Activated CD4-positive, CD25-positive, alpha-beta regulatory T cell treated with anti-CD3 and anti-CD28 coated beads, Interleukin-2, amount 50 U/mL, for 72 hours (primary cell): ENCODE data around the gene EFCAB8.
"Not testable (repeated sequence)": the region's sequence is repeated elsewhere in the genome, so short reads cannot be mapped to it uniquely, and the experiment has no call there.

Experiments used
- DNase-seq: peaks from one replicate; pipeline ENCODE4 v3.0.0; 2021

EFCAB8 gene

DNA sequence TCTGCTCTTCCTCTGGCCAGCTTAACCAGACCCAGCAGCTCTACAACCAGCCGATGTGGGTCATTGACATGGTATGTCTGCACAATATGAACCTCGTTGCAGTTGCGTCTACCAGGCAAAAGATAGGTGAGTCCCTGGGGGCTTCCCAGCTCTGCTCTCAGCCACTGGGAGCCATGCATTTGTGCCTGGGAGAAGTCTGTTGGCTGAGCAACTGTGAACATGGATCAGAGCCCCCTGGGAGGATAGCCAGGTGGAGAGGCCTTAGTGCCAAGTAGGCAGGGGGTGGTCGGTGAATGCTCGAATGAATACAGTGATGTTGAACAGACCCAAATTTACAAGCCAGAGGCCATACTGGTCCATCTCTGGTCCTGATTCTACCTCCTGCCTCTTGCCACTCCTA lies 30.6 kb downstream of the EFCAB8 start:
- DNase-seq = no peak

DNA sequence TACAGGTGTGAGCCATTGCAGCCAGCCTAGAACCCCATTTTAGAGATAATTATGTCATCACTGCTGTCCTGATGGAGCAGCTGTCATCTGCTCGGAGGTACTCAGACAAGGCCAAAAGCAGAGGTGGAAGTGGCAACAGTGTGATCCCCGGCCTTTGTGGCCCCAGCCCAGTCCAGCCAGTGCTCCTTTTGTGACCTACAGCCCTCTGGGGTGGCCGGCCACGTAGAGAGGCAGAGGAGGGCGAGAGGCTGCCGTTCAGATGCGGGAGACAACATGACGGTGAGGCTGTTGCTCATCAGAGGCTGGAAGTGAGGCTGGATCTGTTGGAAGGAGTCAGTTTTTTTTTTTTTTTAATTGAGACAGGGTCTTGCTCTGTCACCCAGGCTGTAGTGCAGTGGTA lies 32.8 kb downstream of the EFCAB8 start:
- DNase-seq = no peak

DNA sequence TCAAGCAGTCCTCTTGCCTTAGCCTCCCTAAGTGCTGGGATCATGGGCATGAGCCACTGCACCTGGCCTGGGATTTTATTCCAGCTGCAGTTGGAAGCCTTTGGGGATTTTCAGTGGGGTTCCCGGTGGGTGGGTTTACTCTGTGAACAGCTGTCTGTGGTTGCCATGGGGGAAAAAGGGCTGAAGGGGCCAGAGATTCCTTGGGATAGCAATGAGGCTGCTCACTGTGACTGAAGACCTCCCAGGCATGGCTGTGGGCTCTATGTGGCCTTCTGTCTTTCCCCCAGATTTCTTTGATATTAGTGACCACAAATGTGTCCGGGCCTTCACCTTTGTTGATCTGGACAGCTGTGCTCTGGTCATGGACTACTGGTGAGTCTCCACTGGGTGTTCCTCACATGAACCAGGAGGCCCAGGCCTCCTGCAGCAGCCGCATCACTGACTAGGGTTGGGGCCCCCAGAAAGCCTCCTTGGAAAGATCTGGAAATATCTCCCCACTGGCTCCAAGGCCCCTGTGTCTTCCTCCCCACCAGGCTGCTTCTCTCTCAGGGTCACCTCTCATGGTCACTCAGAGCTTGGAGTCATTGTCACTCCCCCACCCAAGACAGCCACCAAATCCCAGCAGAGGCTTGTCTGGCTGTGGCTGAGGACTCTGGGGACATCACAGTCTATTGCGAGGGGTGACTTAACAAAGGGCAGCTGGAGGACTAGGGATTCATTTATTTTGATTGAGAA lies 33.4 kb downstream of the EFCAB8 start:
- no peak for DNase-seq

DNA sequence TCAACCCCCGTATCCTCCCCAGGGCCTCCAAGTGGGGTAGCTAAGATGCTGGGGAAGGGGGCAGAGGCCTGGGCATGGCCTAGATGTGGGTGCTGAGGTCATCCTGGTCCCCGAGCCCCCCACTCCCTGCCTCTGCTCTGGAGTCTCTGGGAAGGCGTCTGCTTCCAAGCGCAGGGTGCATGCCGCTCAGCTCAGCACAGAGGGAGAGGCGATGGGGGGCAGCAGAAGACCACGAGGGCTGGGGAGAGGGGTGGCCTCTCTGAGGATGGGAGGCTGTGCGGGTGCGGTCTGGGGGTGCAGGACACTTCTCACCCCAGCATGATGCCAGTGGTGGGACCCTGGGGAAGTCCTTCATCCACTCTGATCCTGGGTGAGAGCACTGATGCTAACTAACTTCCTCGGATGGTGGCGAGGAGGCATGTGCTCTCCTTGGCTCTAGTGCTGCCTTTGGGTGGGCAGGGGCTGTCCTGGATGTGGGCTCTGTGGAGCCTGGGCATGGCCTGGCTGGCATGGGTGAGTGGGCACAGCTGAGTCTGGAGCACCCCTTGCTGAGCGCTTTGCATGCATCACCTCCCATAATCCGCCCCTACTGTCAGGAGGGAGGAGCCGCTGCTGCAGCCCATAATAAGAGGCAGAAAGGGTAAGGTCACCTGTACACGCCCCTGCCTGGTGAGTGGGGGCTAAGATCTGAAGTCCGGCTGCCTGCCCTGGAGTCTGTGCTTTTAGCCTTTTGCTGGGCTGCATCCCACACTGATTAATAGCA lies 34.7 kb downstream of the EFCAB8 start:
- DNase-seq = no peak

DNA sequence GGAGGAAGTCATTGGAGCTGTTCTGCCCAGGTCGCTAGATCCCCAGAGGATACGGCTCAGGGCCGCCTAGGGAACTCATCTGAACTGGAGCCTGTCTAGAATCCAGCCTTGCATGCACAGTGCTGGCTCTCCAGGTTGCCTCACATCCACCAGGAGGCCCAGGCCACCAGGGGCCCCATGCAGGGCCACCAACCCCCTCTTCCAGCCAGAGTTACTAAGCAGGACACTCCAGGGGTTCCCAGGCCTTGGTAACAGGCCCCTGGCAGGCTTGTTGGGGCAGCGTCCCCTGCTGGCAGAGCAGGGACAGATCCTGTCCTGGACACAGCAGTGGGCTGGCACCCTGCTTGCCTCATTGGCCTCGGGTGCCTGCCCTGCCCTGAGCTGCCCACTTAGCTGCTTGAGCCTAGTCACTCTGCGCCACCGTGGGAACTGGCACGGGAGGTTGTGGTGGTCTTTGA lies 35.3 kb downstream of the EFCAB8 start:
- DNase-seq = no peak

DNA sequence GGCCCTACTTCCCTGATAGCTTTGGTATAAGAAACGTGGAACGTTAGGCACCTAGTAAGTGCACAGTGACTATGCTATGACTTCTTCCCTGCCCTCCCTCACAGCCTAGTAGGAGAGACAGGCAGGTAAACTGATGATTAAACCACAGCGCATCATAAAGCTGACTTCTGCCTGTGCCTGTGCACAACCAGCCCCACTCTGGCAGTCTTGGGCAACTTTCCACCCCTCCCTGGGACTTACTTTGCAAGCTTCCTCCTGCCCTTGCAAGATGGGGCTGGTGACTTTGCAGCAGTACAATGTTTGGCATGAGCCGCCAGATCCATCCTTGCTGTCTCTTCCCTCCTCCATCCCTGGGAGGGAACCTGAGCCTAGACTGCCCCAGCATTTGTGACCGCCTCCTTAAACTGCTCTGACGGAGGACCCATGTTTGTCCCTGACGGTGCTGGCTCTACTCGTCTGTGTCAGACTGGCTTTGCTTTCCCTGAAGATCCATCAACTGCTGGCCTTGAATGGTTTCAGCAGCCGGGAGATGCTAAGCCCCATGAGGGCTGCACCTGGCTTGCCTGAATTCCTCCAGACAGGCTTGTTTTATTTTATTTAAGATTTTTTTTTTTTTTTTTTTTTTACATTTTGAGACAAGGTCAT lies 36.1 kb downstream of the EFCAB8 start:
- no peak for DNase-seq

DNA sequence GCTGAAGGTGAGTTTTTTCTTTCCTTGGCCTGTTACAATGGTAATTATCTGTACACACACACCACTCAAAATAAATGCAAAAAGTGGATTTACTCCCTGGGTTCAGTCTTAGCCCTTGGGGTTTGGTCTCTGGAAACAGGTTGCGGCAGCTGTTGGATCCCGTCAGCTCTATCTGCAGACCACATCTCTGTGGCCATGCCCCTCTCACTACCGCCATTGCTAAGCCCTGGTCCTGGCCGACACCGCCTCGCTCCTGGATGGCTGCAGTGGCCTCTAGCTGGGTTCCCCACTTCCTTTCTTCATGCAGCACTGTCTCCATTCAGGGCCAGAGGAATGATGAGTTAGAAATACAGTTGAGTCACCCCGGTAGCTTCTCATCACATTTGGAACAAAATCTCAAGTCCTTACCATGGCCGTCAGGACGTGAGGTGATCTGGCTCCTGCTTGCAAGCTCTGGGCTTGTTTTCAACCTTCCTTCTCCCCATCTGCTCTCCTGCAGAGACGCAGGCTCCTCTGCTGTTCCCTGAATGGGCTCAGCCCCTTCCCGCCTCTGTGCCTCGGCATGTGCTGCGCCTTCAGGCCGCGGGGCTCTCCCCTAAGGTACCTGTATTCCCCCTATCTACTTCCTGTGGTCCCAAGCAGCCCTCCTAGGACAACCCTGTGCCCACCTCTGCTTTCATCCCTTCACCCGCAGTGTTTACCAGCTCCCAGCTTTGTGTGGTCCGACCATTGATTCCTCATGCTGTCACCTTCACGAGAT lies 38.0 kb downstream of the EFCAB8 start:
- DNase-seq = no peak

DNA sequence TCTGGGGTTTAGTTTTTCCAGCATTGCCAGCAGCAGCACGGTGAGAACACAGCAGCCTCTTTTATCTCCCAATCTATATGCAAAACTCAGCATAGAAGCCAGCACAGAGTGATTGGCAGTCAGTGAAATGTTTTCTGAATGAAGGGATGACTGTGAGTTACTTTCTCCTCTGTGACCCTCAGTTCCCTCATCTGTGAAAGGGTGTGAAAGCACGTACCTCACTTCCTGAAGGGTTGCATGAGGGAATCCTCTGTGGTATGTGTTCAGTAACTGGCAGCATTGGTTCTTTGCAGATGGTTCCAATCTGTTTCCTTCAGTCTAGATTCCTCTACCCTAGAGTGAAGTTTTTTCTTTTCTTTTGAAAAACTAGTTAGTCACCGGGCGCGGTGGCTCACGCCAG lies 40.0 kb downstream of the EFCAB8 start:
- no peak for DNase-seq

DNA sequence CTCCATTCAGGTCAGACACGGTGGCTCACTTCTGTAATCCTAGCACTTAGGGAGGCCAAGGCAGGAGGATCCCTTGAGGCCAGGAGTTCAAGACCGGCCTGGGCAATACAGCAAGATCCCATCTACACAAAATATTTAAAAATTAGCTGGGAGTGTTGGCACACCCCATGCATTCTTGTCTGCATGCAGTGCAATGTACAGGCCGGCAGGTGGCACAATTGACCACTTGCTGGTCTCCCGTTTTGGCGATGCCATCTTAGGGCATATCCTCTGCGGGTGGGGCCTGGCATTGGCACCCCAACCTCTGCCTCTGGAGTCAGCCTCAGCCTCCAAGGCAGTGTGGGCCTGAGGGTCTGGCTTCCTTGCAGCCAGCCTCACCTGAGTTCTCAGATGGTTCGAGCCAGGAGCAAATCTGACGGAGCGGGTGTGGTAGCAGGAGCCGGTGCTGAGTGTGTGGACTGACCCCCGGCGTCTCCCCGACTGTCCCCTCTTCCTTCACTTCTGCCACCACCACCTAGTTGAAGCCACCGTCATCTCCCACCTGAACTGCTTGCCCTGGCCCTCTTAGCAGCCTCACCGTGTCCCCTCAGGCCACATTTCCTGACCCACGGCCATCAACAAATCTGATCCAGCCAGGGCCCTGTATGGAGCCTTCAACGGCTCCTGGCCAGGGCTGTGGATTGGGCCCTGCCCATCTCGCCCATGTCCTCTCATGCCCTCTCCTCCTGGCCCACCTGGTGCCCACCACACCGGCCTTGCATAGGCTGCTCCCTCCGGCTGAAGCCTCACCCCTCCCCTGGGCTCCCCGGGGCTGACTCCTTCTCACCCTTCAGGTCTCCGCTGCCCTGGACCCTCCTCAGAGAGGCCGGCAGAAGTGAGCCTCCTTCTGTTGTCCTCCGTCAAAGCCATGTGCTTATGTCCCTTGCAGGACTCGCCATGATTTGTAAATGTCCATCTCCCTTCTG lies 44.0 kb downstream of the EFCAB8 start:
- peak; percentile 73 for DNase-seq

DNA sequence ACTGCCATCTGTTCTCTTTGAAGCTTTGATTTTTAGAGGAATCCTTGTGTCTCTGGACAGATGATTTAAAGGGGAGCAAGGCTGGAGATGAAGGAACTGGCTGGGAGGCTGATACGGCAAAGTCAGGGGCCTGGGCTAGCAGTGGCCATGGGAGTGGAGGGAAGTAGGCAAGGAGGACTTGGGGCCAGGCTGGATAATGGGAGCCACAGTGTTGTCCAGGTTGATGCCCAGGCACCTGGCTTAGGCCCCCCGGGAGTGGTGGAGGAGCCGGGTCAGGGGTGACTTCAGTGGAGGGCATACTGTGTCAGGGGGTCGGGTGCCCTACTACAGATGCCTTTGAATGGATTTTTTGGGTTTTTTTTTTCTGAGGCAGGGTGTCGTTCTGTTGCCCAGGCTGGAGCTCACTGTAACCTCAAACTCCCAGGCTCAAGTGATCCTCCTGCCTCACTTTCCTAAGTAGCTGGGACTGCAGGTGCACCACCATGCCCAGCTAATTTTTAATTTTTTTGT lies 45.0 kb downstream of the EFCAB8 start:
- no peak for DNase-seq

DNA sequence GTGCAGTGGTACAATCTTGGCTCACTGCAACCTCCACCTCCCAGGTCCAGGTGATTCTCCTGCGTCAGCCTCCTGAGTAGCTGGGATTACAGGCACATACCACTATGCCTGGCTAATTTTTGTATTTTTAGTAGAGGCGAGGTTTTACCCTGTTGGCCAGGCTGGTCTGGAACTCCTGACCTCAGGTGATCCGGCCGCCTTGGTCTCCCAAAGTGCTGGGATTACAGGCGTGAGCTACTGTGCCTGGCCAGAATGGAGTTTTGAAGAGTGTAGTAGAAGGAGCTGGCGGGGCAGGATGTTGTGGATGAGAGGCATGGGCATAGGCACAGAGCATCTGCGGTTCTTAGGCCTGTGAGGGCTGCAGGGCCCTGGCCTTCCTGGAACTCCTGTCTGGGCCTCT lies 46.0 kb downstream of the EFCAB8 start:
- DNase-seq = not testable (repeated sequence)

DNA sequence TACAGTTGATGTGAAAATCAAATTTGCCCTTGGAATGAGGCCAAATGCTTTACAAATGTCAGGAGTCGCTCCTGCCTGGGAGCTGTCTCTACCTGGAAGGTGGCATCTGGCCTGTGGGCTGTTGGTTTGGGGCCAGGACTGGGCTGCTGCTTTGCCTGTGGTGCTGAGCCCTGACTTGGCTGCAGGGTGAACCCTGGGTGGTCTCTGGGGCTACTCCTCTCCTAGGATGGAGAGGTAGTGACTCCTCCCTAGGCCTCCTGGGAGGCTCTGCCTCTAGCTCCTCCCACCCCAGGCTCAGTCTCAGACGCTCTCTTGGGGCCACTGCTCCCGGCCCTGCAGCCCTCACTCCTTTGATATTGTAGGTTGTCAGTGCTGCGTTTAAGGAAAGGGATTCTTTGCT lies 47.5 kb downstream of the EFCAB8 start:
- DNase-seq = no peak

DNA sequence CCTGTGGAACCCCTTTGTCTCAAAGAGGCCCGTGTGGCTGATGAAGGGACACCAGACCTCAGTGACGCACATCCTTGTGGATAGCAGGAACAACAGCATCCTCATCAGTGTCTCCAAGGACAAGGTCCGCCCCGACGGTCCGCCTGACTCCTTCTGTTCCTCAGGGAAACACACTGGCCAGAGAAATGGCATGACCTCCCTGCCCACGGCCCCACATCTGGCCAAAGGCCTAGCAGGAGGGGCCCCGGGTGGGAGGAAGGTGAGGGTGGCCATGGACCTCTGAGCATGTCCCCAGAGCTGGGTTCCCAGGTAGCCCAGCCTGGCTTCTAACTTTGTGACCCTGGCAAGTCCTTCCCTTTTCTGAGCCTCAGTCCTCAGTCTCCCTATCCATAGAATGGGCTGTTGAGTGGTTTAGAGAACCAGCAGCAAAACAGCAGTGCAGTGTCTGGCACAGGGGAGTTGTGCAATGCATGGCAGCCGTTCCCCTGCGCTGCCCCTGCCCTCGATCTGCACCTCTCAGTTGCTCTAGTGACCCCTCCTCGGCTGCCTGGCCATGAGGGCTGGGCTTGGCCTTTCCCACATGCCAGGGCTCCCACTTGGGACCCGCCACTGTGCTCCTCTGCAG lies 48.3 kb downstream of the EFCAB8 start:
- DNase-seq = no peak

DNA sequence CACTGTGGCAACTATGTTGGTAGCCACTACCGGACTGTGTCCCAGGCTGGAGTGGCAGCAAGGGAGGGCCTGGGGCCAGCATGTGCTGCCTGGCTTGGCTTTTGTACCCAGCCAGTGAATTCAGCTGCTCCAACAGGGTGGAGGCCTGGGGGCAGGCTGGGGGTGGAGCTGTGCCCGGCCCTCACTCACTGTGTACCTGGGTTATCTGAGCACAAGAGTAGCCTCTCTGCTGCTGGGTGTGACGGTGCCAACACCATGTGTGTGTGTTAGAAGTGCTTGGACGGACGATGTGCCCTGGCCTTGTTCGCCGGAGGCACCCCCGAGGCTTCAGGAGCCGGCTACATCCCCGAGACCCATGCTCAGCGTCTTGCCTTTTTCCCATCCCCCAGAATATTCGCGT lies 49.2 kb downstream of the EFCAB8 start:
- DNase-seq = no peak

DNA sequence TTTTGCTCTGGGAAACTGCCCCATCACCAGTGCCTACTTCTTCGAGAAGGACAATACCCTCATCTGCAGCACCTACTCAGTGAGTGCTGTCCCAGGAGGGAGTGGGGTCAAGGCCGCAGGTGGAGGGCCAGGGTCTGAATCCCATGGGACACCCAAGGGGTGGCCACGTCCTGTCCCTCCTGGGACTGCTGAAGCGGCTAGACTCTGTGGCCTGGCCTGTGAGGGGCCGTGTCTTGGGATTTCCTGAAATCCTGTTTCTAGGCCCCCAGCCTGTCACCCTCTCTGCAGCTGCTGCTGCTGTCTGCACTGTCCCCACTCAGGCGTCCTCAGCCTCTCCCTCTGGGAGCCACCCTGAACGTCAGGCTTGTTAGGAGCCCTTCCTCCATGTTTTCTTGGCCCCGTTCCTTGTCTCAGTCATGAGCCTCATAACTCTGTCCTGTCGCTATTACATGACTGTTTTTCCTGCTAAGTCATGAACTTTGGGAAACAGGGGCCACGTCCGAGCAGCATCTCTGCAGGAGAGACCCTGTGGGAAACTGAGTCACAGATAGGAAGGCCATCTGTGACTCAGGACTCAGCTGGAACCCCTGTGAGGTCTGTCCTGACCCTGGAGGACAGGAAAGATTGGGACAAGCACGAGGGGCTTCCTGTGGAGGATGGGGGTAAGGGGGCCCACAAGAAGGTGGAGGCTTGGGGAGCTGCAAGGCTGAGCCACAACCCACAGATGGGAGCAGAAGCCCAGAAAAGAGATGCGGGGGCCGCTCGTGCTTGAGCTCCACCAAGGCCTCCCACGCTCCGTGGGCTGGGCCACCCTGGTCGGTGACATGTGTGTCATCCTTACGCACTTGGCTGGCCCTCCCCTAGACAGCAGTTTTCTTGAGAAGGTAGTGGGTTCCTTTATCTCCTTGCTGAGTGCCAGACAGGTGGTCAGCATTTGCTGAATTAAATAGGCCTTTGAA lies 49.9 kb downstream of the EFCAB8 start:
- no peak for DNase-seq

DNA sequence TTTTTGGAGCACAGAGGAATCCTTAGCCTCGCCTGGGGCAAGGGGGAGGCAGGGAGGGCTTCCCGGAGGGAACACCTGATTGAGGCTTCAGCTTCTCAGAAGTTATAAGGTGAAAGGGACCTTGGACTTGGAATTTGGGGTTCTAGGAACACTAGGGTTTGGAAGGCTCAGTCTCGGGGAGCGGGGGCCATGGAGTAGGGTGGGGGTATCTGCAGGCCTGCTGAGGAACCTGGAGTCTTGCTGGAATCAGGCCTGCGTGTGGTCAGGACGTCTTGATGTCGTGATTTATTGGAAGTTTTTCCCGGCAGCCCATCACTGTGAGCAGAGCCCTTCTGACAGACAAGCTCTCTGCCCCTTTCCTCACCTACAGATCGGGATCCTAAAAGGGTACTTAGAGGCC lies 50.7 kb downstream of the EFCAB8 start:
- no peak for DNase-seq

DNA sequence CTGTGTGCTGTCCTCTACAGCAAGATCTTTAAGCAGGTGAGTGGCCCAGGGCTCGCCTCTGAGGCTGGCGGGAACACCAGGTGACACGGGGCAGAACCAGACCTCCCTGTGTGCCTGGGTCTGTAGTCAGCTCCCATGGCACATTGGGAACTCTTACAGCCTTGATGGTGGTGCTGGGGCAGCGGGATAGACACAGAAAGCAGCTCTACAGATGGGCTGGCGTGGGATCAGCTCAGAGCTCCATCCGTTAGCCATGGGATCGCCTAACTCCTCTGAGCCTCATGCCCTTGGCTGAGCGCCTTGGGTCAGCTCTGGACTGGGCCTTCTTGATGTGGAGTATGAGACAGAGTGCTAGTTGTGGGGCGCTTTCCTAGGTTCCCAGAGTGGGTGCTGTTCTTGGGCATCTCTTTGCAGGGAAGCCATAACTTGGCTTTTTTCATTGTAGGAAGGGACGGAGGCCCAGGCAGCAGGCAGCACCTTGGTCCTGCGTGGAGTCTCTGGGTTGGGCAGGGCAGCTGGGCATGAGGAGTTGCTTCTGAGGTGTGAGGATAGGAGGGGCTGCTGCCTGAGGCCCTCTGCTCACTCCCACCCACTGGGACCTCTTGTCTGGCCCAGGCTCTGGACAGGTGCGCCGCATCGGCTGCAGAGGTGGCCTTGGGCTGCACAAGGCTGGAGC lies 51.3 kb downstream of the EFCAB8 start:
- DNase-seq = no peak

DNA sequence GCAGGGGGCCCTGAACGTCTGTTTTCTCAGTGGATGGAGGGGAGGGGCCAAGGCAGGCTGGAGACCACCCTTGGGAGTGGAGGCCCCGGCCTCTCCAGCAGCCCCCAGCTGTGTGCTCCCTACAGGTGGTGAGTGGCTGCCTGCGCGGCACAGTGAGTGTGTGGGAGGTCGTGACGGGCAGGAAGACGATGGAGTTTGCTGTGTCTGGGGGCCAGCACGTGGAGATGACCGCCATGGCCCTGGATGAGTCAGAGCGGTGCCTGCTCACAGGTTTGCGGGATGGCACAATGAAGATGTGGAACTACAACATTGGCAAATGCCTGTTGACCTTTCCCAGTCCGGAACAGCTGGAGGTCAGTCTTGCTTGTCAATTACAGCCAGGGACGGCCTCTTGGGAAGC lies 52.6 kb downstream of the EFCAB8 start:
- no peak for DNase-seq

DNA sequence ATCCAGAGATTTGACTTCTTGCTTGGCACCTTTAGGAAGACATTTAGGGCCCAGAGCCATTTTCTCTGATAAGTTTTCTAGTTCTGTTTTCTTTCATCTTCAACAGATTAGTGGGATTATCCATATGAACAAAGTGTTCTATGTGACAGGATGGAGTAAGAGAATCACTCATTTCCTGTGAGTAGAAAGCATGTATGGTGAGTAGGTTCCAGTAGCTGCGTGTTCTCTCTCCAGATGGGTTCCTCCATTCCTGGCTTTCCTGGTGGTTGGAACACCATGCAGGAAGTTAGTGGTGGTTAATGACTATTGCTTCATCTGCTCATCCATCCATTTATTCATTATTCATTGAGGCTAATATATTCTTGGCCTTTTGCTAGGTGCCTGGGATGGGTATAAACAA lies 54.0 kb downstream of the EFCAB8 start:
- DNase-seq = no peak

DNA sequence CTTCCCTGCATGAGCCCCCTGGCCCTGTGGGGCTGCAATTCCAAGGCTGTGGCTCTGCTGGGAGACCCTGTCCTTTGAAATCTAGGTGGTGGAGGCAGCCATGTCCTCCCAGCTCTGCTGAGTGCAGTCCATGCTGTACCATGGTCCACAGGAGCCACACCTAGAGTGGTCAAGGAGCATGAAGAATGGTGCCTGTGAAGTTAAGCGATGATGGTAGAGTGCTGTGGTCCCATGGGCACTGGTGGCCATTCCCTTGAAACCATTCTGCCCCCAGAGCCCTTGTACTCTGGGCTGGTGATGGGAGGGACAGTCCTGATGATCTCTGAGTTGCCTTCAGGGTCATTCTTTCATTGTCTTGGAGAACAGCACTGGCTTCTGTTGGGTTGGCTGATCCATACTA lies 55.3 kb downstream of the EFCAB8 start:
- no peak for DNase-seq
